AG08395 (cell line): ENCODE results near the gene SNX8.

Experiments
- DNase-seq: peaks from one replicate; pipeline ENCODE4 v3.0.0; 2012; ENCODE audit warnings: mixed read lengths, low spot score

SNX8 gene

DNA sequence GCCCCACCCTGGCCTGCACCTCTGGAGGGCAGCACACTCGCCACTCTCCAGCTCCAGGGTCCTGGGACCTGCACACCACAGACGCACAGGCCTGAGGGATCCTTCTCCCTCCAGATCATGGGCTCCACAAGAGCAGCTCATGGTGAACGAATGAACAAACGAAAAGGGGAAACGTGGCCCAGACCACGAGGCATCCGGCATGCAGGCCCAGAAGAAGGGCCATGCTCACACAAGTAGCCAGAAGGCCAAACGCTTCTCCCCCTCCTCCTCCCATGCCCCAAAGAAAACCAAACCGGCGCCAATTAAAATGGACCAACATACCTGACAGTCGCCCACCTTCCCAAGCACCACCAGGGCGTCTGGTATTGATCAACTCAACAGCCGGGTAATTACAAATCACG lies 111.9 kb downstream of the SNX8 start:
- DNase-seq, result no peak
